RPMI7951 (cell line): Measurements from ENCODE around the gene MRPL14. TPM values are rescaled to one million over a fixed set of nuclear protein-coding genes. Genes with fewer than 3 reads are reported as not detected.

Experiments used
- DNase-seq: peaks from one replicate; pipeline ENCODE4 v3.0.0-alpha.2; 2012; ENCODE audit warnings: low read depth
- total RNA-seq: library from RNA; depleted of rRNA; stranded (reverse); fragments of >200 nt; shearing (Covaris generic); gene quantifications from 2 replicates; pipeline ENCODE4 v1.2.3, GENCODE V29; 2014

MRPL14 gene
- total RNA-seq, 1 experiment from 2014 or later, result 109 TPM

GRCh38 chr6:44080561-44081521, 46.4 kb downstream of the MRPL14 start:
- DNase-seq, result no peak

- no peak for DNase-seq
These were observed 47.6 kb downstream of the MRPL14 start for GRCh38 chr6:44079672-44080071.

- DNase-seq, result peak; percentile 75
These were observed 48.2 kb downstream of the MRPL14 start for GRCh38 chr6:44078827-44079671.

- no peak for DNase-seq
These were observed 48.9 kb downstream of the MRPL14 start for GRCh38 chr6:44078219-44078826.

- DNase-seq, result no peak
These were observed 49.9 kb downstream of the MRPL14 start for GRCh38 chr6:44077214-44077946.

- DNase-seq, result peak; percentile 68
These were observed 50.7 kb downstream of the MRPL14 start for GRCh38 chr6:44076356-44077213.

- DNase-seq, result no peak
These were observed 51.5 kb downstream of the MRPL14 start for GRCh38 chr6:44075647-44076355.

GRCh38 chr6:44074813-44075646, 52.2 kb downstream of the MRPL14 start:
- peak; percentile 32 for DNase-seq

- peak; percentile 85 for DNase-seq
These were observed 52.8 kb downstream of the MRPL14 start for GRCh38 chr6:44074439-44074812.

GRCh38 chr6:44073612-44074438, 53.4 kb downstream of the MRPL14 start:
- peak; percentile 69 for DNase-seq

- peak; percentile 86 for DNase-seq
These were observed 54.2 kb downstream of the MRPL14 start for GRCh38 chr6:44072959-44073611.

GRCh38 chr6:44072452-44072958, 54.7 kb downstream of the MRPL14 start:
- DNase-seq, result no peak

GRCh38 chr6:44071670-44072451, 55.4 kb downstream of the MRPL14 start:
- peak; percentile 96 for DNase-seq

- DNase-seq, result no peak
These were observed 58.5 kb downstream of the MRPL14 start for GRCh38 chr6:44068607-44069296.
